CMK (cell line): ENCODE results near the gene ITGA8.

Experiments
- DNase-seq: peaks from one replicate; pipeline ENCODE4 v3.0.0-alpha.2; 2010; ENCODE audit warnings: low read depth

ITGA8 gene

GRCh38 chr10:15735763-15736162, 16.0 kb upstream of the ITGA8 start:
- DNase-seq, result no peak

GRCh38 chr10:15730341-15730740, 10.6 kb upstream of the ITGA8 start:
- DNase-seq, result no peak

GRCh38 chr10:15729890-15730289, 10.2 kb upstream of the ITGA8 start:
- DNase-seq, result no peak

GRCh38 chr10:15726042-15726441, 6.3 kb upstream of the ITGA8 start:
- no peak for DNase-seq

GRCh38 chr10:15725603-15726002, 5.9 kb upstream of the ITGA8 start:
- DNase-seq, result peak; percentile 29

GRCh38 chr10:15724683-15725082, 5.0 kb upstream of the ITGA8 start:
- no peak for DNase-seq

GRCh38 chr10:15723803-15724202, 4.1 kb upstream of the ITGA8 start:
- DNase-seq, result no peak

- DNase-seq, result no peak
Observed at GRCh38 chr10:15720635-15721287, 1.0 kb upstream of the ITGA8 start.

- DNase-seq, result no peak
Observed at GRCh38 chr10:15719049-15719898, 448 bp downstream of the ITGA8 start.

GRCh38 chr10:15718694-15719048, 1.1 kb downstream of the ITGA8 start:
- no peak for DNase-seq

- no peak for DNase-seq
Observed at GRCh38 chr10:15715619-15716227, 4.0 kb downstream of the ITGA8 start.

GRCh38 chr10:15714847-15715246, 4.9 kb downstream of the ITGA8 start:
- DNase-seq, result no peak

- DNase-seq, result no peak
Observed at GRCh38 chr10:15712883-15713282, 6.8 kb downstream of the ITGA8 start.

- DNase-seq, result no peak
Observed at GRCh38 chr10:15710455-15710854, 9.3 kb downstream of the ITGA8 start.

GRCh38 chr10:15705298-15705697, 14.4 kb downstream of the ITGA8 start:
- no peak for DNase-seq

- no peak for DNase-seq
Observed at GRCh38 chr10:15704581-15704968, 15.1 kb downstream of the ITGA8 start.

- DNase-seq, result no peak
Observed at GRCh38 chr10:15703944-15704580, 15.7 kb downstream of the ITGA8 start.

GRCh38 chr10:15703151-15703880, 16.4 kb downstream of the ITGA8 start:
- DNase-seq, result no peak

- no peak for DNase-seq
Observed at GRCh38 chr10:15700078-15700674, 19.5 kb downstream of the ITGA8 start.

GRCh38 chr10:15695852-15696251, 23.9 kb downstream of the ITGA8 start:
- DNase-seq, result no peak

- DNase-seq, result no peak
Observed at GRCh38 chr10:15690031-15690430, 29.7 kb downstream of the ITGA8 start.

- no peak for DNase-seq
Observed at GRCh38 chr10:15684768-15685167, 35.0 kb downstream of the ITGA8 start.
